Astrocyte of the spinal cord (primary cell): ENCODE data around the gene CREB5.

Source experiments
- DNase-seq: peaks from one replicate; pipeline ENCODE4 v3.0.0; 2011; ENCODE audit warnings: low read depth, low spot score
- H3K4me3 ChIP-seq: 2 replicates; pipeline ENCODE4 v1.5.1; 2011; ENCODE audit warnings: low read depth, mild to moderate bottlenecking, low read length, moderate library complexity
- in situ Hi-C: cut with HindIII; loops from 2 replicates; pipeline ENCODE4 v1.10.0; 2017; ENCODE audit warnings: low sequenced_read_pairs
- TF ChIP-seq, protein P1 (sequence below): IDR thresholded peaks from 2 replicates; pipeline ENCODE4 v1.5.1; 2012; ENCODE audit warnings: low read depth, mild to moderate bottlenecking, low read length, inconsistent platforms

Gene CREB5, protein sequence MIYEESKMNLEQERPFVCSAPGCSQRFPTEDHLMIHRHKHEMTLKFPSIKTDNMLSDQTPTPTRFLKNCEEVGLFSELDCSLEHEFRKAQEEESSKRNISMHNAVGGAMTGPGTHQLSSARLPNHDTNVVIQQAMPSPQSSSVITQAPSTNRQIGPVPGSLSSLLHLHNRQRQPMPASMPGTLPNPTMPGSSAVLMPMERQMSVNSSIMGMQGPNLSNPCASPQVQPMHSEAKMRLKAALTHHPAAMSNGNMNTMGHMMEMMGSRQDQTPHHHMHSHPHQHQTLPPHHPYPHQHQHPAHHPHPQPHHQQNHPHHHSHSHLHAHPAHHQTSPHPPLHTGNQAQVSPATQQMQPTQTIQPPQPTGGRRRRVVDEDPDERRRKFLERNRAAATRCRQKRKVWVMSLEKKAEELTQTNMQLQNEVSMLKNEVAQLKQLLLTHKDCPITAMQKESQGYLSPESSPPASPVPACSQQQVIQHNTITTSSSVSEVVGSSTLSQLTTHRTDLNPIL

DNA sequence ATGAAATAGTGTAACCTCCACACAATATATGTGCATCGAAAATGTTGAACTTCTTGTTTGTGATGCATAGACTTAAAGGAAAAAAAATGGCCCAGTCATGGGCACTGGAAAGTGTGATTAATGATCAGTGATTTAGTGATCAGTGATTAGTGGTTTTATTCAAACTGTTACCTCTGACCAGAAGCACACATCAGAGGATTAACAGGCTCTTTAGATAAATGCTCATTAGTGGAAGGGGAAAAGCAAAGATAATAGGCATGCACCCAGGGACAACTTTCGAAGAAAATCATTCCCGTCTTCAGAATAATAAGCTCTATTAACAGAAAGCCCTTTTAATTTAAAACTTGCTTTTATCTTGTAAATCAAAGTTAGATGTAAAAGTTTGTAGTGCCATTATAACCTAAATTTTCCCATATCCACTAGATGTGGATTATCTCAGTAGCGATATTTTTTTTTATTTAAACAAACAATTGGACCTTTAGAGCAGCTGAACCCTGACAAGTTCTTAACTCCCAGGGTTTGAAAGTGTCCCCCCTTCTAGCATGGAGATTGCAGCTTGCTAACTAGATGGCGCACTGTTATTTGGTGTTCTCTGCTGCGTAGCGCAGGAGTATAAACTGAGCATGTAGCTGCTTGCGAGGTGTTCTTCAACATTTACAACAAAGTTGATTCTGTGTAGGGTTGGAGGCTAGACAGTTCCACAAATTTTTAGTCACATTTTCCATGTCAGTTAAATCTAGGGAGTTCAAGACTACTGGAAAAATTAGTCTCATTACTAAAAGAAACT is at the start of gene CREB5:
Gene CREB5, plus strand, starts transcription at position 643 of the 787 bp plus-strand sequence. CDS start 397 bp downstream, outside the sequence.
- H3K4me3 ChIP-seq, result no peak within 1 kb of the TSS
- peak; percentile 36 for DNase-seq
- TF ChIP-seq, protein P1, sequence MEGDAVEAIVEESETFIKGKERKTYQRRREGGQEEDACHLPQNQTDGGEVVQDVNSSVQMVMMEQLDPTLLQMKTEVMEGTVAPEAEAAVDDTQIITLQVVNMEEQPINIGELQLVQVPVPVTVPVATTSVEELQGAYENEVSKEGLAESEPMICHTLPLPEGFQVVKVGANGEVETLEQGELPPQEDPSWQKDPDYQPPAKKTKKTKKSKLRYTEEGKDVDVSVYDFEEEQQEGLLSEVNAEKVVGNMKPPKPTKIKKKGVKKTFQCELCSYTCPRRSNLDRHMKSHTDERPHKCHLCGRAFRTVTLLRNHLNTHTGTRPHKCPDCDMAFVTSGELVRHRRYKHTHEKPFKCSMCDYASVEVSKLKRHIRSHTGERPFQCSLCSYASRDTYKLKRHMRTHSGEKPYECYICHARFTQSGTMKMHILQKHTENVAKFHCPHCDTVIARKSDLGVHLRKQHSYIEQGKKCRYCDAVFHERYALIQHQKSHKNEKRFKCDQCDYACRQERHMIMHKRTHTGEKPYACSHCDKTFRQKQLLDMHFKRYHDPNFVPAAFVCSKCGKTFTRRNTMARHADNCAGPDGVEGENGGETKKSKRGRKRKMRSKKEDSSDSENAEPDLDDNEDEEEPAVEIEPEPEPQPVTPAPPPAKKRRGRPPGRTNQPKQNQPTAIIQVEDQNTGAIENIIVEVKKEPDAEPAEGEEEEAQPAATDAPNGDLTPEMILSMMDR, result peak; percentile 36
- in situ Hi-C loops, result no loop called here

DNA sequence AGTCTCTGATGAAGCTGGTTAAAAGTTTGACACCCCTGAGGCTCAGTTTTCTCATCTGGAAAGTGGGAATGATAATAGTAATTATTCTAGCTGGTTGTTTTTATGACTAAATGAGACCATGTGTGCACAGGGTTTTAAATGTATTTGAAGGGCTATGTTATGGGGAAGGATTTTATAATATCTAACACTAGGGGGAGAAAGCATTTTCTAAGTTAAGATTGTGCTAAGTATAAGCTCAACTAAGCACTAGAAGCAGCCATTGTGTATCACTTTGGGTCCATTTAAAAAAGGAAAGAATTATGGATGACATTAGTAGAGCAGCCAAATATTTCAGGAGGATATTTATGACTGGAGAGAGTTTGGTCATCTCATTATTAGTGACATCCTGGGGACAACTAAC is 49.5 kb upstream of the CREB5 start:
- TF ChIP-seq, protein P1, result peak; percentile 15
- in situ Hi-C loops, result no loop called here
- no peak overlapping the region for H3K4me3 ChIP-seq
- DNase-seq, result no peak

DNA sequence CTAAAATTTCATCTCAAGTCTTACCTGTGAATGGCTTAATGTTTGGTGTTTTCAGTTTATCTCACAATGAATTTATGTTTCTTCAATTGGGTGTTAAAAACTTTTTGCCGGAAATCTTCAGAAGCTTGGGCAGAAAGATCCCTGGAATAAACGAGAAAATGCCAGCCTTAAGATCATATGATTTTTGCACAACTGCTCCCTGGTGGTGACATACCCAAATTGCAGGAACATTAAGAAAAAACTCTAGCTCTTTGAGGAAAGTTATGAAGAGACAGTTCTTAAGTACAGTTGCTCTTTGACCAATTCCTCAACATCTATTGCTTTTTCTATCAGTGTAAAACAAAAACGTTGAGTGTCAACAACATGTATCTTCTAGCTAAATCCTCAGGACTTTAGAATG is 48.2 kb upstream of the CREB5 start:
- in situ Hi-C loops, result no loop called here
- DNase-seq, result no peak
- TF ChIP-seq, protein P1, result no peak
- H3K4me3 ChIP-seq, result no peak overlapping the region

DNA sequence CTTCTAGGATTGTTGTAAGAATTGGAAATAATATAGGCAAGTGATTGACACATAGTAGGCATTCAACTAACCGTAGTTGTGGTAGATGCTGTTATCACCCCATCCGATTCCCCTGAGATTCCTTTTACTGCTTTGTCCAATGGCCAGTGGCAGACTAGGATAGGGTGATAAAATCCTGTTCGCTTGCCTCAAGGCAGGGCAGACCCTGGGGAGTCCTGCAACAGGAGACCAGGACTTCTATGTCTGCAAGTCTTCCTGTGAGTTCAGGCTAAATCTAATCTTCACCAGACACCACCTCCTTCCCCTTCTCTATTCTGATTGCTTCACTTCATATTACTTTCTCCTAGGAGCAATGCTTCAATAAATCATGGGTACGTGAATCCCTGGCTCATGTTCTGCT is 42.8 kb upstream of the CREB5 start:
- TF ChIP-seq, protein P1, result no peak
- in situ Hi-C loops, result no loop called here
- H3K4me3 ChIP-seq, result no peak overlapping the region
- no peak for DNase-seq

DNA sequence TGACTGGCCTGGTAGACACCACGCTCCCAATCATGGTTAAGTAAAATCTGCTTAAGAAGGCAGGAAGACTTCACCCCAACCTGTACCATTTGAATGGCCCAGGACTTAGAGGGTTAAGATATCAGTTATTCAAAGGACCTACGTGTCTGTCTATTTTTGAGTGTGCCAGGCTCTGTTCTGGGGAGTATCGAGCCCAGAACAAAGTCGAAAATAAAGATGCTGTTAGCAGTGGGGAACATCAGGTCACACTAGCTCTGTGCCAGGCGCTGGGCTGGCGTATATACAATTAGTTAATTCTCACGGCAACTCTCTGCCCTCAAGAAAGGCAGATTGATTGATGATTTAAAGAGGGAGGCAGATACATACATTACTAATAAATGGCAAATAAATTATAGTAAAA is 40.5 kb upstream of the CREB5 start:
- no peak overlapping the region for H3K4me3 ChIP-seq
- no peak for DNase-seq
- in situ Hi-C loops, result no loop called here
- TF ChIP-seq, protein P1, result no peak

DNA sequence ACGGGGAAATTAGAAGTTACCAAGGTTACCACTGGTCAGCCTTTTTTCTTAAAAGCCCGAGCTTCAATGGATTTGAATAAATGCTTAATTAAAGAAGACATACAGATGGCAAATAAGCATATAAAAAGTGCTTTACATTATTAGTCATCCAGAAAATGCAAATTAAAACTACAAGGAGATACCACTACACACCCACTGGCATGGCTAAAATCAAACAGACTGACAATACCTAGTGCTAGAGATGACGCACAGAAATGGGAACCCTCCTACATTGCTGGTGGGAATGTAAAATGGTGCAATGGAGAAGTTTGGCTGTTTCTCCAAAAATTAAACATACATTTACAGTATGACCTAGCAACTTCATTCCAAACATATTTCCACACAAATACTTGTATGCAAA is 38.3 kb upstream of the CREB5 start:
- H3K4me3 ChIP-seq, result no peak overlapping the region
- in situ Hi-C loops, result no loop called here
- TF ChIP-seq, protein P1, result no peak
- no peak for DNase-seq
